SKM-1 (cell line): ENCODE data around the gene KIF9.
"Not testable (repeated sequence)": the region's sequence is repeated elsewhere in the genome, so short reads cannot be mapped to it uniquely, and the experiment has no call there.

Experiments used
- DNase-seq: peaks from one replicate; lab custom pipeline; 2025; ENCODE audit not compliant: unreplicated experiment; lab: John Stamatoyannopoulos, UW

KIF9 gene, protein sequence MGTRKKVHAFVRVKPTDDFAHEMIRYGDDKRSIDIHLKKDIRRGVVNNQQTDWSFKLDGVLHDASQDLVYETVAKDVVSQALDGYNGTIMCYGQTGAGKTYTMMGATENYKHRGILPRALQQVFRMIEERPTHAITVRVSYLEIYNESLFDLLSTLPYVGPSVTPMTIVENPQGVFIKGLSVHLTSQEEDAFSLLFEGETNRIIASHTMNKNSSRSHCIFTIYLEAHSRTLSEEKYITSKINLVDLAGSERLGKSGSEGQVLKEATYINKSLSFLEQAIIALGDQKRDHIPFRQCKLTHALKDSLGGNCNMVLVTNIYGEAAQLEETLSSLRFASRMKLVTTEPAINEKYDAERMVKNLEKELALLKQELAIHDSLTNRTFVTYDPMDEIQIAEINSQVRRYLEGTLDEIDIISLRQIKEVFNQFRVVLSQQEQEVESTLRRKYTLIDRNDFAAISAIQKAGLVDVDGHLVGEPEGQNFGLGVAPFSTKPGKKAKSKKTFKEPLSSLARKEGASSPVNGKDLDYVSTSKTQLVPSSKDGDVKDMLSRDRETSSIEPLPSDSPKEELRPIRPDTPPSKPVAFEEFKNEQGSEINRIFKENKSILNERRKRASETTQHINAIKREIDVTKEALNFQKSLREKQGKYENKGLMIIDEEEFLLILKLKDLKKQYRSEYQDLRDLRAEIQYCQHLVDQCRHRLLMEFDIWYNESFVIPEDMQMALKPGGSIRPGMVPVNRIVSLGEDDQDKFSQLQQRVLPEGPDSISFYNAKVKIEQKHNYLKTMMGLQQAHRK

DNA sequence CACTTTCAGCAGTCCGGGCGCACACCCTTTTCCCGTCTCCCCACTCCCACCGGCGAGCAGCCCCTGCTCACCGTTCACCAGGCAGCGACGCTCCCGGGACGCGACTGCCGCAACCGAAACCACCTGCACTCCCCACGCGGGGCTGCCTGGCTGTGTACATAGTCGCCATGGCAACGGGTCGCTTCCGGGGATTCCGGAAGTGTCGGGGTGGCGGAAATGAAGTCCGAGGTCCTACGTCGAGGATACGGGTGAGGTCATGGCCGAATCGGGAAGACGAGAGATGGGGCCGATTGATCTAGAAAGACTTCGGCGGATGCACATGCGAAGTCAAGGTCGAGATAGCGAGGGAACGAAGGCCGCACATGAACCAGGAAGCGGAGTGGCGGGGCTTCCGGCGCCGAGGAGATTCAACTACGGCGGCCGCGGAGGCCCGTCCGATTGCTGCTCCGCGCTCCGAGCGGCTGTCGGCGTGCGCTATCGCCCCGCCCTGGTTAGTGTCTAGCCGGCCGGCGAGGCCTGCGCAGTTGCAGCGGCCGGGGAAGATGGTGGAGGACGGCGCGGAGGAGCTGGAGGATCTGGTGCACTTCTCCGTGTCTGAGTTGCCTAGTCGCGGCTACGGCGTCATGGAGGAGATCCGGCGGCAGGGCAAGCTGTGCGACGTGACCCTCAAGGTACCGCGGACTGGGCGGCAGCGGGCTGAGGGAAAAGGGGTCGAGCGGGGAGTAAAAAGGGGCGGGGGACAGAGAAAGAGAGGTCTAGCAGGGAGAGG, at the start of gene KIF9, which contains the start of gene KLHL18:
Gene KIF9, minus strand, starts transcription at position 376 of the 769 bp plus-strand sequence. CDS start 5,425 bp downstream, outside the sequence.
Gene KLHL18, plus strand, starts transcription at position 521 of the 769 bp plus-strand sequence. Its CDS starts 22 bp downstream, at position 543.
- DNase-seq: peak; percentile 96

DNA sequence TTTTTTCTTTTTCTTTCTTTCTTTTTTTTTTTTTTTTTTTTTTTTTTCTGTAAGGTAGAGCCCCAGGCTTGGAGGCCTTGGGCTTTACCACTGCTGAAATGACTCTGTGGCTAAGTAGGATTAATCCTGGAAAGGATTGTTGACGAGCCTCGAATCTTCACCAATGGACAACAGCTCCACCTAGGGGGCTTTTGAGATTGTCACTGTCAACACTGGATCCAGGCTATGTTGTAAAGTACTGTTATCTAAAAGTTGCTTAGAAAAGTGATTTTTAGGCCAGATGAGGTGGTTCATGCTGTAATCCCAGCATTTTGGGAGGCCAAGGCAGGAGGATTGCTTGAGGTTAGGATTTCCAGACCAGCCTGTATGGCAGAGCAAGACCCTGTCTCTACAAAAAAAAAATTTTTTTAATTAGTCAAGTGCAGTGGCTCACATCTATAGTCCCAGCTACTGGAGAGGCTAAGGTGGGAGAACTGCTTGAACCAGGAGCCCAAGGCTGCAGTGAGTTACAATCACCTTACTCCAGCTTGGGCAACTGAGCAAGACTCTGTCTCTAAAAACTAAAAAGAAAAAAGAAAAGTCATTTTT, 41.8 kb upstream of the KIF9 start:
- DNase-seq: peak; percentile 20

DNA sequence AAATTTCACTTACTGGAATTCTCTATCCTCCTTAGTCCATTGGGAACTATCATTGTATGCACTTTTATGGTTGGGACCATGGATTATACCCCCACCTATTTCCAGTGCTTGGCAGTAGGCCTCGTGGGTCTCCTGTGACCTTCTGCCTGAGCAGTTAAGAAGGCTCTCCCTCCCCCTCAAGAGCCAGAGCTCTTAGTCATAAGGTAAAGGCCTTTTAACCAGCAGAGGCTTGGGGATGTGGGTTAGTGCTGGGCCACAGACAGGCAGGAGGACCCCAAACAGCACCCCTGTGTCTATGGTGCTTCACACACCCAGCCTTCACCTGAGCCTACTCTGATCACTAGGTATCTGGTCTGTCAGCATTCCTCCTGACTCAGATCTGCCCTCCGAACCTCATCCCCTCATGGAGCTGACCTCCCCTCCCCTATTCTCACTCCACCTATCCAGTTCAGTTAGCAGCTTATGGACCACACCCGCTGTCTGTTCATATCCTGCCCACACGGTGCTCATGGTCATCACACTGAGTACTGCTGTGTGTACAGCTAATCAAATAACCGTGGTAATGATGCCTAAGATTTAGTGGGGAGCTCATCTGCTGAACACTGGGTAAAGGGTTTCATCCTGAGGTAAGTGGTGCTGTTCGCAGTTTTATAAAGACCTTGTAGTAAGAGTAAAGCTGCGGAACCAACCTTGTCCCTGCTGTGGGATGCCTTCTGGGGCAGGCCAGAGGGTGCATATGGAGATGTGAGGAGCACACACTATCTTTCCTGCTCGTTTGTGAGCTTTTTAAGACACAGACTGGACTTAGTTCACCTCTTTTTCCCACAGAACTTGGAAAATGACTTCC, 41.1 kb upstream of the KIF9 start:
- no peak for DNase-seq

DNA sequence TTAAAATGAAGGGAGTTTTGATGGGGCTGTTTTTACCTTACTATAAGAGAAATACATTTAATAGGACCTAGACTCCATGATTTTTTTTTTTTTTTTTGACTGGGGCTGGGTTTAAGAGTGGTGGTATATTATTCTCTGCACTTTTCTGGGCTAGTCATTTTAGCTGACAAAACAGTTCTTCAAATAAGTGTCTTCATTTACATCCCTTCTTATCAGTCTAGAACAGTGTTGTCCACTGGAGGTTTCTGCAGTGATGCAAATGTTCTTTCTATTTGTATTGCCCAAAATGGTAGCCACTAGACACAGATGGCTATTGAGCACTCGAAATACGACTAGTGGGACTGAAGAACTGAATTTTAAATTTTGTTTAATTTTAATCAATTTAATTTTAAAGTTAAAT, 37.4 kb upstream of the KIF9 start:
- DNase-seq: no peak

DNA sequence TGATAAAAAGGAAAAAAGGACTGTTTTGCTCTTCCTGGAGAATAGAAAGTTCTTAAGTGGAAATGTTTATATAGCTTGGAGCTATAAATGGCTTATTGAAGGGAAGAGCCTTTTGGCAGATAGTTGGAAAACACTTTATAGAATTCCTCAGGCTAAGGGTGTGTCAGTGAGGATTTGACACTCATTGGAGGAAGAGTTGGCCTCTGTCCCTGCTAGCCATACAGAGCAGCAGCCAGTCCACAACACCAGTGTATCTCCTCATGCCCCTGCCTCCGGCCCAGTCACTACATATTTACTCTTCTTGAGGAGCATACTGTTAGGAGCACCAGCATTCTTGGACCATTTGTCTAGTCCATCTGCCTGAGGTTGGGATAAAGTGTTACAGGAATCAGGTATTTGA, 36.3 kb upstream of the KIF9 start:
- DNase-seq: no peak

DNA sequence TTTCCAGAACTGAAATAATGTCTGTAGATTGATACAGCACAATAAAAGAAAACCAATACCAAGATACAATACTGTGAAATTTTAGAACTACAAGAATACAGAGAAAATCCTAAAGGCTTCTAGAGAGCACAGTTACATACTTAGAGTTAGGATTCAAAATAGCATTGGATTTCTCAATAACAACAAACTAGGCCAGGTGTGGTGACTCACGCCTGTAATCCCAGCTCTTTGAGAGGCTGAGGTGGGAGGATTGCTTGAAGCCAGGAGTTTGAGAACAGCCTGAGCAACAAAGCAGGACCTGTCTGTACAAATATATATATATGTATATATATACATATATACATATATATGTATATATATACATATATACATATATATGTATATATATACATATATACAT, 33.6 kb upstream of the KIF9 start:
- not testable (repeated sequence) for DNase-seq

DNA sequence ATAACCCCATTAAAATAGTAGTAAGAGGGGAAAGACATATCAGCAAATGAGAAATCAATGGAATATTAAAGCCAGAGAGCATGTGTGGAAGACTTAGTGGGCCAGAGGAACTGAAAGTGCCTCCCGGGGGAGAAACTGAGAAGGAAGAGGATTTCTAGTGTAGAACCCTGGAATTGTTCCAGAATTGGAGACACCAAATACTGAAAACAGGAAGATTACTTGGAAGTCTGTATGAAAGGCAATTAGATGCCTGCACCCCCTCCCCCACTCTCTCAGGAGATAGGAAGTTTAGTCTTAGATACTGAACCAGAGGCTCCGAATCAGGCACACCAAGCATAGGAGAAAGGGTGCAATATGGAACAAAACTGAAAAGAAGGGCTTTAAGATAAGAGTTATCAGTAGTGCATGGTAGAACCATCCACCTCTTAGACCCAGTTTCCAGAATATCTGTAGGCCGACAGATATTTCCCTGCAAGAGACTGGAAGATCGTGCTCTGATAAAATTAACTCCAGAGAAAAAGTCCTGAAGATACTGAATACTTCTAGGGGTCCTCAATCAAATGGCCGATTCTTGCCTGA, 32.6 kb upstream of the KIF9 start:
- no peak for DNase-seq

DNA sequence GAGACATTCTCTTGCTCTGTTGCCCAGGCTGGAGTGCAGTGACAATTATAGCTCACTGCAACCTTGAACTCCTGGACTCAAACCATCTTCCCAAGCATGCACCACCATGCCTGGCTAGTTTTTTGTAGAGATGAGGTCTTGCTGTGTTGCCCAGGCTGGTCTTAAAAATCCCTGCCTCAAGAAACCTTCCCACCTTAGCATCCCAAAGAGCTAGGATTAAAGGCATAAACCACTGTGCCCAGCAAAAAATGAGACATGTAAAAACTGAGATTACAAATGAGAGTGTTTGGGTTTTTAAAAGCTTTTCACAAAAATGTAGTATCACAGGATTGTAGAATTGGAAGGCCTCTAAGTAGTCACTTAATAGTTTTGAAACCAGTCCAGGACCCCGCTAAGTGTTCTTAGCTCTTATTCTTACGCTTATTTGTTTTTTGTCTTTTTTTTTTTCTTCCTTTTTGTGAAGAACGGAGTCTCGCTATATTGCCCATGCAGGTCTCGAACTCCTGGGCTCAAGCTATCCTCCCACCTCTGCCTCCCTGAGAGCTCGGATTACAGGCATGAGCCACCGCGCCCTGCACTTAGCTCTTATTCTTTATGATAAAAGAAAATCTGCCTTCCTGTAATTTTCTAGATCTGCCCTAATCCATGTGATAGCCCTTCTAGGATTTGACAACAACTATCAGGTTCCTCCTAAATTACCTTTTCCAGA, 31.6 kb upstream of the KIF9 start:
- no peak for DNase-seq

DNA sequence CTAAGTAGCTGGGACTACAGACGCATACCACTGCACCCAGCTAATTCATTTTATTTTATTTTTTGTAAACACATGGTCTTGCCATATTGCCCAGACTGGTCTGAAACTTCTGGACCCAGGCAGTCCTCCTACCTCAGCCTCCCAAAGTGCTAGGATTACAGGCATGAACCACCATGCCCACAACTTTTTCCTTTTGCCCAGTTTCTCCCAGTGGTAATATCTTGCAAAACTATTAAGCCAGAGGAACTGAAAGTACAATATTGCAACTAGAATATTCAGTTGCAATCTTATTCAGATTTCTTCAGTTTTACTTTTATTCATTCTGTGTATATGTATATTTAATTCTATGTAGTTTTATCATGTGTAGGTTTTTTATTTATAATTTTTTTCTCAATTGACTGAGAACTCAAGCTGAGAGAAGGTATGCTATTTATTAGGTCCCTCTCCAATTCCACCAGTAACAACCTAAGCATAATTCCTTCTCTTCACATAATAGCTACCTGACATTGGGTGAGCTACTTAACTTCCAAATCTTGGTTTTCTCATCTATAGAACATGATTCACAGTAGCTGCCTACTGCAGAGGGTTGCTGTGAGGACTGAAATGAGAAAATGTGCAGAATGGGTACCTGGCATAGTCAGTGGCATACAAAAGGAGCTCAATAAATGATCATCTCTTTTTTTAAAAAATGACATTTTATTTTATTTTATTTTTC, 30.9 kb upstream of the KIF9 start:
- DNase-seq: no peak

DNA sequence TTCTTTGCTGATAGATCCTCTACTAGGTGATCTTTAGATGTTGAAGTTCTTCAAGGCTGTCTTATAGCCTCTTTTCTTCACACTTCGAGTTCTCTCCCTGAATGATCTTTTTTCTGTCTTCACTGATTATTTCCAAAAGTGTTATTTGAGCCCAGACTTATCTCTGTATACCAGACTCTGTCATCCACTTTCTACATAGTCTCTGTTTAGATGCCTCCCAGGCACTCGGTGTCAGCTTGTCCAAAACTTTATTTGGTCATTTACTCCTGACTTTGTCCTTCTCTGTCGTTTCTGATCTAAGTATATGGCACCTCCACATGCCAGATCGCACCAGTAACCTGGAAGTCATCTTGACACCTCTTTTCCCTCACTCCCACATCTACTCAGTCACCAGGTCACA, 27.8 kb upstream of the KIF9 start:
- no peak for DNase-seq

DNA sequence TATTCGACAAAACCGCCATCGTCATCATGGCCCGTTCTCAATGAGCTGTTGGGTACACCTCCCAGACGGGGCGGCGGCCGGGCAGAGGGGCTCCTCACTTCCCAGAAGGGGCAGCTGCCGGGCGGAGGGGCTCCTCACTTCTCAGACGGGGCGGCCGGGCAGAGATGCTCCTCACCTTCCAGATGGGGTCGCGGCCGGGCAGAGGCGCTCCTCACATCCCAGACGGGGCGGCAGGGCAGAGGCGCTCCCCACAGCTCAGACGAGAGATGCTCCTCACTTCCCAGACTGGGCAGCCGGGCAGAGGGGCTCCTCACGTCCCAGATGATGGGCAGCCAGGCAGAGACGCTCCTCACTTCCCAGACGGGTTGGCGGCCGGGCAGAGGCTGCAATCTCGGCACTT, 26.6 kb upstream of the KIF9 start:
- DNase-seq: not testable (repeated sequence)

DNA sequence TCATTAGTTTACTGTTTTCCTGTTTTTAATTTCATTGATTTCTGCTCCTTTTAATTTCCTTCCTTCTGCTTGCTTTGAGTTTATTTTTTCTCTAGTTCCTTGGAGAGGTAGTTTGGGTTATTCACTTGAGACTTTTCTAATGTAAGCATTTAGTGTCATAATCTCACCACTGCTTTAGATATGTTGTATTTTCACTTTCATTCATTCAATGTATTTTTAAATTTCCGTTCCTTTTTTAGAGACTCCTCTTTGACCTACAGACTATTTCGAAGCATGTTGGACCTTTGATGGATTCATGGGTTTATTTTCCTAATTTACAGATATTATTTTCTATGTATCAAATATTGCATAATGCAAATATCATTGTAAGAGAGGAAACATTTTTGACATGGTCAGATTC, 23.4 kb upstream of the KIF9 start:
- no peak for DNase-seq

DNA sequence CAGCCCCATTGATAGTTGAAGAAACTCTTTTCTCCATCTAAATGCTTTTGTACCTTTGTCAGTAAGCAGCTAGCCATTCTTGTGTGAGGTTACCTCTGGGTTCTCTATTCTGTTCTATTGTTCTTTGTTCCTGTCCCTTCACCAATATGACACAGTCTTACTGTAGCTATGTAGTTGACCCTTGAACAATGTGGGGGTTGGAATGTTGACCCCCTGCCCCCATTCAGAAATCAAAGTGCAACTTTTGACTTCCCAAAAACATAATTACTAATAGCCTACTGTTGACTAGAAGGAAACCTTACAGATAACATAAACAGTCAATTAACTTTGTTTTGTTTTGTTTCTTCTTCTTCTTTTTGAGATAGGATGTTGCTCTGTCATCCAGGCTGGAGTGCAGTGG, 18.9 kb upstream of the KIF9 start:
- DNase-seq: no peak

DNA sequence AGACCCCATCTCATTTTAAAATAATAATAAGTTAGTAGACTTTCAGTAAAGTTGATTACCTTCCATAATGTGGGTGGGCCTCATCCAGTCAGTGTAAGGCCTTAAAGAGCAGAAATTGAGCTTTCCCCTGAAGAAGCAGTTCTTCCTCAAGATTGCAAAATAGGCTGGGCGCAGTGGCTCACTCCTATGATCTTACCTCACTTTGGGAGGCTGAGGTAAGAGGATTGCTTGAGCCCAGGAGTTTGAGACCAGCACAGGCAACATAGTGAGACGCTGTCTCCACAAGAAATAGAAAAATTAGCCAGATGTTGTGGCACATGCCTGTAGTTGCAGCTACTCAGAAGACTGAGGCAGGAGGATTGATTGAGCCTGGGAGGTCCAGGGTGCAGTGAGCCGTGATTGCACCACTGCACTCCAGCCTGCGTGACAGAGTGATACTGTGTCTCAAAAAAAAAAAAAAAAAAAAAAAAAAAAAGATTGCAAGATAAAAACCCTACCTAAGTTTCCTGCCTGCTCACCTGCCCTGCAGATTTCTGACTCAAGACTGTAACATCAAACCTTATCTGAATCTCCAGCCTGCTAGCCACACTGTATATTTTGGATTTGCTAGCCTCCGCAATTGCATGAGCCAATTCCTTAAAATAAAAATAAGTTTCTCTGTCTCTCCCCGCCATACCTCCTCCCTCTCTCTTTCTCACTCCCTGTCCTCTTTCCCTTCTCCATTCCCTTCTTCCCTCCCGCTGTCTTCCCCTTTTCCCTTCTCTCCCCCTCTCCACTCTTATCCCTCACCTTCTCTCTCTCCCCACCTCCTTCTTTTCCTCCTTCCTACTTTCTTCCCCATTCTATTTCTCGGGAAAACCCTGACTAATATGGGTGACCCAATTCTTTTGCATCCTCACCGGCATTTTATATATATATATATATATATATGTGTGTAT, 17.1 kb upstream of the KIF9 start:
- DNase-seq: no peak

DNA sequence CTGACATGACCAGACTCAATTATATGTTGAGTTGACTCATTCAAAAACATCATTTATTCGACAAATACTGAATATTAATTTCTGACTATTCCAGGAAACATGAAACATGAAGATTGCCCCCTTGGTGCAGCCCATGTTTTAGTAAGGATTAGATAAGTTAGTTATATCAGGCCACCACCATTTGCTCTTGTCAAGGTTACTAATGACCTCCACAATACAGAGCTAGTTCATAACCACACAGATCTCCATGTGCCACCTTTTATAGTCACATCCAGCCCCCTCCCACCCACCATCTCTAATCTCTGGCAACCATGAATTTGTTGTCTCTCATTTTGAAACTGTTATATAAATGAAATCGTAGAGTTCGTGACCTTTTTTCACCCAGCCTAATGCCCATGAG, 15.8 kb upstream of the KIF9 start:
- DNase-seq: no peak

DNA sequence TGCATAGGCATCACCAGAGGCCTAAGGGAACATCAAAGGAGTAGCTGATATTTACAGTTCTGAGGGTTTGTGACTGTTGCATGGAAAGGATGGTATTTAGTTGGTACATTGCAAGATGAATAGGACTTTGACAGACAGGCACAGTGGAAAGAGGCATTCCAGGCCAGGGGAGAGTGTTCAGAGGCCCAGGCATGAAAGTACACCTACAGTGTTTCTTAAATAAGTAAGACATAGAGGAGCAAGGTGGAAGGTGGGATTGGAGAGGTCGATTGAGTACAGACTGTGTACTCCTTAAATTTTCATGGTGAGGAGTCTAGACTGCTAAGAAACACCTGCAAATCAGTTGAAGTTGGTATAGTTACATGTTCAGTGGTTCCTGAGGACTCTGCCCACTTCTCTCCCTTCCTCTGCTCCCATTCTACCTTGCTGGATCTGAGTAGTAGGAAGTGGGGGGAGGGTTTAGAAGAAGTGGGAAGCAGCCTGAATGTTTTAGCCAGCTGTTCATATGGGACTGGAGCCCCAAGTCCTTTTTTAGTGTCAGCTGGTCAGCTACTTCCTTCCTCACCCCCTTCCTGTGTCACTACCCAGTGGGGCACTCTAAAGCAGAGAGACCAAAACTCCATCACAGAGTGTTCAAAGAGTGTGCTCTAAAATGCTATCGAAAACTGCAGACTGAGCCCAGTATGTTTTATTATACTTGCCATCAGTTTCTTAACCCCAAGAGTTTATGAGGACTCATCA, 14.1 kb upstream of the KIF9 start:
- DNase-seq: no peak

DNA sequence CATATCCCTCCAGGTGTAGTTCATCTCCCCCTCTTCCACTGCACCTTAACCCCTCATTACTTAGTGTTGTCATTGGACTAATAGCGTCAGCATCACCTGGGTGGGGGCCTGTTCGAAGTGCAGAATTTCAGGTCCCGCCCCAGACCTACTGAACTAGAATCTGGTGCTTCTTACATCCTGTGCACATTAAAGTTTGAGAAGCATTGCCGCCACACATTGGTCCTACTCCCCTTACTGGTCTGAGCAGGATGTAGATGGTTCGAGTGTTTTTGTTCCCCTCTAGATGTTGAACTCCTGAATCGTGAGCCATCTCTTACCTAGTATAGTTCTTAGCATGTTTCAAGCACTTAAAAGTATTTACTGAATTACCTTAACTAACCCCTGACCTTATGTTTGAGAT, 13.4 kb upstream of the KIF9 start:
- no peak for DNase-seq
